Sigmoid colon (tissue), 4 donors: ENCODE results near the gene PREP.

Source experiments
- CTCF ChIP-seq, 4 experiments: fragments of 450-650 bp in 3 of 4; fragments of 200-600 bp in 1 of 4; IDR thresholded peaks; one replicate each; pipeline ENCODE4 v1.5.1; 2016 to 2019; ENCODE audit warnings: antibody characterized with exemption in 4 of 4, mild to moderate bottlenecking in 3 of 4, moderate library complexity in 2 of 4
- EP300 ChIP-seq, 4 donors: sonication (generic); formaldehyde crosslinking; IDR thresholded peaks; one replicate each; pipeline ENCODE4 v1.6.1; 2017; ENCODE audit warnings: antibody characterized with exemption in 4 of 4
- POLR2A ChIP-seq, 2 donors: fragments of 450-650 bp; IDR thresholded peaks; one replicate each; pipeline ENCODE4 v1.6.1; 2016; ENCODE audit warnings: antibody characterized with exemption in 2 of 2, mild to moderate bottlenecking in 2 of 2, moderate library complexity in 2 of 2
- POLR2AphosphoS5 ChIP-seq, 4 donors: sonication (generic); formaldehyde crosslinking; IDR thresholded peaks; one replicate each; pipeline ENCODE4 v1.6.1; 2017; ENCODE audit warnings: antibody characterized with exemption in 4 of 4

DNA sequence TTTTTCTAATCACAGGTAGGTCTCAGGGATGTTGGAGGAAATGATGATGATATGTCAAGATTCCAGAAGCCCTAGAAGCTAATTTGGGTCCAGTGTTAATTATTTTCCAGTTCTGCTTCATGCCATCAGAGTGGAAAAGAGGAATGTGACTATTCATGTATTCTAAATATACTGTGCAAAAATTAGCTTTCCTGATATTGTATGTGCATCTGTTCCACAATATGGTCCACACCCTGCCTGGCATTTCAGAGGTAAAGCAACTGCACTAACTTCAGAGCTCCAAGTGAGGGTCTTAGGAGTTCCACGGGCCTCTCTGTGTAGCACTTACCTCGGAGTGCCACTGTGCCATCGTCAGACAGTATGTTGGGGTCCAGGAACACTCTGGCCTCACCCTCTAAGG is 27.1 kb downstream of the PREP start:
- TF ChIP-seq POLR2A (IDR thresholded peaks at IDR 0.05) = no peak
- no peak for TF ChIP-seq CTCF (IDR thresholded peaks at IDR 0.05)
- no peak for TF ChIP-seq EP300 (IDR thresholded peaks at IDR 0.05)
- TF ChIP-seq POLR2AphosphoS5 (IDR thresholded peaks at IDR 0.05) = no peak
